Neural cell (in vitro differentiated cells): ENCODE data around the gene CARS1. TPM values are rescaled to one million over a fixed set of nuclear protein-coding genes. Genes with fewer than 3 reads are reported as not detected.

Experiments
- H2AFZ ChIP-seq: fragments of 200-600, 300-800 bp; sonication (generic), shearing (Covaris generic); 2 replicates; pipeline ENCODE4 v1.6.0; 2014; ENCODE audit warnings: low read depth, mild to moderate bottlenecking, antibody characterized with exemption, low read length, moderate library complexity
- H3F3A ChIP-seq: fragments of 200-600 bp; shearing (Covaris generic); 2 replicates; pipeline ENCODE4 v1.6.1; 2016; ENCODE audit warnings: mild to moderate bottlenecking, moderate library complexity, mixed read lengths, antibody characterized with exemption, low read length; ENCODE audit not compliant: insufficient read depth, poor library complexity, severe bottlenecking
- H3K27ac ChIP-seq: fragments of 200-600, 300-800 bp; sonication (generic), shearing (Covaris generic); 2 replicates; pipeline ENCODE4 v1.5.1; 2014; ENCODE audit warnings: mild to moderate bottlenecking, low read length, moderate library complexity
- H3K27me3 ChIP-seq: fragments of 300-800, 200-600 bp; sonication (generic), shearing (Covaris generic); 2 replicates; pipeline ENCODE4 v1.6.0; 2014; ENCODE audit warnings: mild to moderate bottlenecking, low read depth, low read length, moderate library complexity; ENCODE audit not compliant: insufficient read depth
- H3K36me3 ChIP-seq: fragments of 300-800, 200-600 bp; sonication (generic), shearing (Covaris generic); 2 replicates; pipeline ENCODE4 v1.5.1; 2014; ENCODE audit warnings: mild to moderate bottlenecking, antibody characterized with exemption, low read length, moderate library complexity; ENCODE audit not compliant: insufficient read depth
- H3K4me2 ChIP-seq: fragments of 300-800, 200-600 bp; sonication (generic), shearing (Covaris generic); 2 replicates; pipeline ENCODE4 v1.6.0; 2014; ENCODE audit warnings: mild to moderate bottlenecking, low read length
- H3K4me3 ChIP-seq: fragments of 300-800, 200-600 bp; sonication (generic), shearing (Covaris generic); 2 replicates; pipeline ENCODE4 v1.5.1; 2014; ENCODE audit warnings: mild to moderate bottlenecking, low read length, moderate library complexity
- H3K79me2 ChIP-seq: fragments of 200-600 bp; shearing (Covaris generic); replicated peaks from 2 replicates; pipeline ENCODE4 v1.6.0; 2014; ENCODE audit warnings: mild to moderate bottlenecking, low read length, moderate library complexity; ENCODE audit not compliant: insufficient read depth
- H3K9ac ChIP-seq: fragments of 300-800, 200-600 bp; sonication (generic), shearing (Covaris generic); 2 replicates; pipeline ENCODE4 v1.6.1; 2016; ENCODE audit warnings: mild to moderate bottlenecking, low read length, mixed read lengths
- H3K9me2 ChIP-seq: fragments of 200-600 bp; shearing (Covaris generic); 2 replicates; pipeline ENCODE4 v1.6.1; 2016; ENCODE audit warnings: mild to moderate bottlenecking, low read length, mixed read lengths; ENCODE audit not compliant: insufficient read depth
- H3K9me3 ChIP-seq: fragments of 200-600, 300-800 bp; sonication (generic), shearing (Covaris generic); 2 replicates; pipeline ENCODE4 v1.6.1; 2016; ENCODE audit warnings: mild to moderate bottlenecking, mixed run types, low read length, moderate library complexity, mixed read lengths
- H4K20me1 ChIP-seq: fragments of 200-600 bp; shearing (Covaris generic); 2 replicates; pipeline ENCODE4 v1.6.1; 2016; ENCODE audit warnings: mild to moderate bottlenecking, mixed run types; ENCODE audit not compliant: insufficient read depth
- CTCF ChIP-seq: fragments of 450-650 bp; IDR thresholded peaks from 2 replicates; pipeline ENCODE4 v1.5.1; 2014; ENCODE audit warnings: antibody characterized with exemption, mild to moderate bottlenecking, moderate library complexity; ENCODE audit not compliant: poor library complexity, severe bottlenecking
- EZH2 ChIP-seq: fragments of 200-600, 300-800 bp; shearing (Covaris generic), sonication (generic); IDR thresholded peaks from 2 replicates; pipeline ENCODE4 v1.6.1; 2014; ENCODE audit warnings: antibody characterized with exemption, low read length, borderline replicate concordance, mild to moderate bottlenecking; ENCODE audit not compliant: insufficient read depth, poor library complexity, severe bottlenecking
- MXI1 ChIP-seq: fragments of 450-650 bp; conservative IDR thresholded peaks from 2 replicates; pipeline ENCODE4 v1.6.1; 2014; ENCODE audit warnings: antibody characterized with exemption, mild to moderate bottlenecking; ENCODE audit not compliant: poor library complexity, severe bottlenecking
- POLR2AphosphoS5 ChIP-seq: IDR thresholded peaks from 2 replicates; pipeline ENCODE4 v1.6.1; 2012
- REST ChIP-seq: IDR thresholded peaks from 2 replicates; pipeline ENCODE4 v1.6.1; 2012; ENCODE audit warnings: borderline replicate concordance
- SMC3 ChIP-seq: fragments of 450-650 bp; conservative IDR thresholded peaks from 2 replicates; pipeline ENCODE4 v1.6.1; 2014; ENCODE audit warnings: antibody characterized with exemption, mild to moderate bottlenecking, moderate library complexity; ENCODE audit not compliant: poor library complexity
- TAF1 ChIP-seq: IDR thresholded peaks from 2 replicates; pipeline ENCODE4 v1.6.1; 2012; ENCODE audit warnings: low read depth
- polyA plus RNA-seq: library from polyadenylated mRNA; depleted of rRNA; stranded (reverse); fragments of >200 nt; gene quantifications from 2 replicates; pipeline ENCODE4 v1.2.3, GENCODE V29; 2014

The CARS1 gene
- polyA plus RNA-seq, 1 donor from 2014 or later: 48.2 TPM

GRCh38 chr11:3095712-3096361, 38.6 kb upstream of the CARS1 start:
- Histone ChIP-seq H3K27me3 (no peaks in the 10 kb centered on the region), H3K9ac (no peak overlapping the region), H3K36me3 (no peaks in the 10 kb centered on the region), H3K79me2 (no peaks in the 10 kb centered on the region), H4K20me1 (no peaks in the 10 kb centered on the region), H3K4me2 (no peak overlapping the region), H3K27ac (no peak overlapping the region), H3K4me3 (no peak overlapping the region), H3K9me2 (no peaks in the 10 kb centered on the region), H3K9me3 (no peaks in the 10 kb centered on the region), H2AFZ (no peak overlapping the region), H3F3A (no peaks in the 10 kb centered on the region)
- peak; percentile 20 for TF ChIP-seq POLR2AphosphoS5
- TF ChIP-seq REST: peak; percentile 45
- no peak for TF ChIP-seq CTCF

GRCh38 chr11:3094223-3094824, 37.1 kb upstream of the CARS1 start:
- Histone ChIP-seq H3F3A (no peaks in the 10 kb centered on the region), H3K27me3 (no peaks in the 10 kb centered on the region), H3K4me2 (no peak overlapping the region), H3K27ac (no peak overlapping the region), H3K36me3 (no peaks in the 10 kb centered on the region), H2AFZ (no peak overlapping the region), H3K79me2 (no peaks in the 10 kb centered on the region), H3K9ac (no peak overlapping the region), H3K9me3 (no peaks in the 10 kb centered on the region), H3K4me3 (no peak overlapping the region), H4K20me1 (no peaks in the 10 kb centered on the region), H3K9me2 (no peaks in the 10 kb centered on the region)
- TF ChIP-seq POLR2AphosphoS5 (no peak), CTCF (no peak), MXI1 (no peak), EZH2 (no peak), TAF1 (no peak), SMC3 (no peak)
